Endothelial cell of umbilical vein (primary cell): ENCODE data around the gene SLC26A8. TPM values are rescaled to one million over a fixed set of nuclear protein-coding genes. Genes with fewer than 3 reads are reported as not detected.

Source experiments
- BruUV-seq: library from RNA; stranded (reverse); fragments of 400-500 nt; replicated peaks from 2 replicates; lab custom pipeline; 2021; lab: Mats Ljungman, UMichigan
- CTCF ChIA-PET: fragments of 300-600, 350-600 bp; sonication (Branson Sonifier 250); formaldehyde crosslinking; loops from one replicate; lab custom pipeline; 2021; ENCODE audit warnings: antibody characterized with exemption, inconsistent platforms; lab: Charles Lee
- POLR2A ChIA-PET: fragments of 300-600, 350-600 bp; sonication (Branson Sonifier 250); formaldehyde crosslinking; loops from one replicate; lab custom pipeline; 2021; ENCODE audit warnings: antibody characterized with exemption, inconsistent platforms; lab: Charles Lee
- DNase-seq: peaks from one replicate; pipeline ENCODE4 v3.0.0-alpha.2; 2011; ENCODE audit warnings: low read depth, low spot score
- FAIRE-seq: peaks from 2 replicates; lab custom pipeline; 2011; peaks lifted over from hg19 to GRCh38; lab: Jason Lieb, UNC
- H2AFZ ChIP-seq: 2 replicates; pipeline ENCODE4 v1.6.0; 2012; ENCODE audit warnings: low read depth, low read length, control low read depth, inconsistent platforms
- H3K27ac ChIP-seq: 2 replicates; pipeline ENCODE4 v1.5.1; 2011; ENCODE audit warnings: low read depth, mild to moderate bottlenecking, control low read depth, low read length, moderate library complexity; ENCODE audit not compliant: insufficient read depth
- H3K27me3 ChIP-seq, 2 experiments: 2 replicates each; pipeline versions ENCODE4 v1.6.0 to v1.6.1; 2011; ENCODE audit warnings: low read length in 2 of 2, mixed read lengths in 1 of 2; ENCODE audit not compliant: control insufficient read depth in 2 of 2, insufficient read depth in 2 of 2
- H3K36me3 ChIP-seq, 2 experiments: 2 replicates in 1 of 2; 3 replicates in 1 of 2; pipeline ENCODE4 v1.5.1; 2011; ENCODE audit warnings: low read length in 2 of 2, mild to moderate bottlenecking in 1 of 2, moderate library complexity in 1 of 2; ENCODE audit not compliant: control insufficient read depth in 2 of 2, insufficient read depth in 2 of 2; ENCODE audit errors: extremely low read depth in 1 of 2
- H3K4me1 ChIP-seq: 3 replicates; pipeline ENCODE4 v1.5.1; 2011; ENCODE audit warnings: mild to moderate bottlenecking, low read length; ENCODE audit not compliant: control insufficient read depth, insufficient read depth; ENCODE audit errors: extremely low read depth
- H3K4me2 ChIP-seq: 2 replicates; pipeline ENCODE4 v1.6.1; 2011; ENCODE audit warnings: low read length, control low read depth, mixed read lengths; ENCODE audit not compliant: insufficient read depth
- H3K4me3 ChIP-seq, 3 experiments: fragments of 200-600 bp in 1 of 3; sonication (generic), shearing (Covaris generic) in 1 of 3; replicated peaks in 1 of 3; 2 replicates each; pipeline ENCODE4 v1.5.1; 2011 to 2016; ENCODE audit warnings: control low read depth in 3 of 3, low read length in 3 of 3, mild to moderate bottlenecking in 2 of 3, inconsistent platforms in 1 of 3, low read depth in 1 of 3, moderate library complexity in 1 of 3; ENCODE audit not compliant: insufficient read depth in 1 of 3
- H3K79me2 ChIP-seq: 2 replicates; pipeline ENCODE4 v1.6.0; 2012; ENCODE audit warnings: low read length, inconsistent platforms; ENCODE audit not compliant: control insufficient read depth, insufficient read depth
- H3K9ac ChIP-seq: replicated peaks from 2 replicates; pipeline ENCODE3; 2011; ENCODE audit warnings: low read length, control low read depth; ENCODE audit not compliant: insufficient read depth; ENCODE audit errors: extremely low read depth
- H3K9me1 ChIP-seq: replicated peaks from 3 replicates; pipeline ENCODE4 v1.6.0; 2011; ENCODE audit warnings: mild to moderate bottlenecking, low read length; ENCODE audit not compliant: control insufficient read depth, insufficient read depth; ENCODE audit errors: extremely low read depth
- H3K9me3 ChIP-seq: replicated peaks from 2 replicates; pipeline ENCODE4 v1.5.1; 2012; ENCODE audit warnings: low read length, inconsistent platforms; ENCODE audit not compliant: control insufficient read depth, insufficient read depth
- H4K20me1 ChIP-seq: replicated peaks from 2 replicates; pipeline ENCODE3; 2011; ENCODE audit warnings: mild to moderate bottlenecking, low read length; ENCODE audit not compliant: control insufficient read depth, insufficient read depth; ENCODE audit errors: extremely low read depth
- EZH2 ChIP-seq: IDR thresholded peaks from 2 replicates; pipeline ENCODE4 v1.6.1; 2012; ENCODE audit warnings: borderline replicate concordance, low read depth, mild to moderate bottlenecking, moderate library complexity, low read length, inconsistent platforms; ENCODE audit not compliant: severe bottlenecking
- FOS ChIP-seq: IDR thresholded peaks from 2 replicates; pipeline ENCODE4 v1.6.1; 2011; ENCODE audit warnings: mild to moderate bottlenecking, low read length, moderate library complexity, borderline replicate concordance; ENCODE audit not compliant: insufficient read depth
- GATA2 ChIP-seq: IDR thresholded peaks from 2 replicates; pipeline ENCODE4 v1.7.0; 2011; ENCODE audit warnings: low read depth, mild to moderate bottlenecking, moderate library complexity, mixed read lengths, low read length; ENCODE audit not compliant: insufficient read length, insufficient read depth
- JUN ChIP-seq: IDR thresholded peaks from 2 replicates; pipeline ENCODE4 v1.6.1; 2011; ENCODE audit warnings: borderline replicate concordance, low read depth; ENCODE audit not compliant: insufficient read length, insufficient read depth
- MAX ChIP-seq: IDR thresholded peaks from 2 replicates; pipeline ENCODE4 v1.6.1; 2011; ENCODE audit not compliant: insufficient read depth, insufficient read length
- MYC ChIP-seq: IDR thresholded peaks from one replicate; pipeline ENCODE4 v1.6.1; 2011; ENCODE audit warnings: mild to moderate bottlenecking, low read depth, low read length
- POLR2A ChIP-seq: IDR thresholded peaks from 2 replicates; pipeline ENCODE4 v1.6.1; 2012; ENCODE audit warnings: low read depth, mild to moderate bottlenecking, control low read depth, low read length
- POLR2AphosphoS5 ChIP-seq: IDR thresholded peaks from 2 replicates; pipeline ENCODE4 v1.6.1; 2012; ENCODE audit warnings: low read depth, mild to moderate bottlenecking, control low read depth, low read length, moderate library complexity; ENCODE audit not compliant: insufficient read depth
- dilution Hi-C: fragments of 300-500 bp; cut with MboI; formaldehyde crosslinking; loops from one replicate; pipeline ENCODE4 v1.15.0; 2019; ENCODE audit warnings: low sequenced_read_pairs; ENCODE audit not compliant: extremely low pct_ligation_motif_present
- intact Hi-C: fragments of 100-400 bp; cut with micrococcal nuclease; formaldehyde crosslinking; loops from one replicate; pipeline ENCODE4 v1.10.0; 2022
- polyA plus RNA-seq, 4 experiments: library from polyadenylated mRNA; depleted of rRNA in 3 of 4; stranded (reverse) in 3 of 4; unstranded in 1 of 4; fragments of >200 nt; gene quantifications; 2 replicates each; pipeline versions ENCODE4 v1.2.1 to v1.2.3, GENCODE V29; 2011 to 2012; ENCODE audit warnings: missing spikeins in 1 of 4
- total RNA-seq: library from RNA; stranded (reverse); gene quantifications from 2 replicates; pipeline ENCODE4 v1.2.3, GENCODE V29; 2021
- TF ChIP-seq, protein P1 (sequence below), 2 donors: IDR thresholded peaks; 1 replicate in 1 of 2; 2 replicates in 1 of 2; pipeline ENCODE4 v1.5.1; 2011; ENCODE audit warnings: low read length in 2 of 2, mild to moderate bottlenecking in 2 of 2, moderate library complexity in 2 of 2, control low read depth in 1 of 2, inconsistent platforms in 1 of 2, low read depth in 1 of 2; ENCODE audit not compliant: insufficient read depth in 1 of 2; ENCODE audit errors: extremely low read depth in 1 of 2

Gene SLC26A8
- total and polyA plus RNA-seq, 2 donors (not counting 3 experiments of a cell fraction or from before 2014, with no cell fraction given): 0.01 TPM; not detected in 1

- peaks cover 61% of the 10 kb centered on the region for H3K79me2 ChIP-seq
- intact Hi-C loops: no loop called here
- ChIA-PET CTCF (interaction anchor here (1.0 kb wide), 1 partner anchor 44 kb away, joined by 3 read pairs; no protein-coding TSS in a partner anchor), POLR2A (no interaction called here)
- no peak overlapping the region for H3K4me3 ChIP-seq
- peaks cover 6% of the 10 kb centered on the region for H4K20me1 ChIP-seq
- FAIRE-seq (no peak), DNase-seq (no peak)
- H3K4me2 ChIP-seq: no peak overlapping the region
- H2AFZ ChIP-seq: no peak overlapping the region
- dilution Hi-C loops: no loop called here
- H3K9me1 ChIP-seq: no peaks in the 10 kb centered on the region
- H3K36me3 ChIP-seq: peaks cover 0 to 2% of the 10 kb centered on the region in 2 experiments
- BruUV-seq: no TSS peak
- H3K4me1 ChIP-seq: peaks cover 4% of the 10 kb centered on the region
- no peak overlapping the region for H3K27ac ChIP-seq
- H3K9ac ChIP-seq: no peak overlapping the region
- H3K27me3 ChIP-seq: no peaks in the 10 kb centered on the region
- no peaks in the 10 kb centered on the region for H3K9me3 ChIP-seq
- no peak for TF ChIP-seq POLR2A
- TF ChIP-seq, protein P1, sequence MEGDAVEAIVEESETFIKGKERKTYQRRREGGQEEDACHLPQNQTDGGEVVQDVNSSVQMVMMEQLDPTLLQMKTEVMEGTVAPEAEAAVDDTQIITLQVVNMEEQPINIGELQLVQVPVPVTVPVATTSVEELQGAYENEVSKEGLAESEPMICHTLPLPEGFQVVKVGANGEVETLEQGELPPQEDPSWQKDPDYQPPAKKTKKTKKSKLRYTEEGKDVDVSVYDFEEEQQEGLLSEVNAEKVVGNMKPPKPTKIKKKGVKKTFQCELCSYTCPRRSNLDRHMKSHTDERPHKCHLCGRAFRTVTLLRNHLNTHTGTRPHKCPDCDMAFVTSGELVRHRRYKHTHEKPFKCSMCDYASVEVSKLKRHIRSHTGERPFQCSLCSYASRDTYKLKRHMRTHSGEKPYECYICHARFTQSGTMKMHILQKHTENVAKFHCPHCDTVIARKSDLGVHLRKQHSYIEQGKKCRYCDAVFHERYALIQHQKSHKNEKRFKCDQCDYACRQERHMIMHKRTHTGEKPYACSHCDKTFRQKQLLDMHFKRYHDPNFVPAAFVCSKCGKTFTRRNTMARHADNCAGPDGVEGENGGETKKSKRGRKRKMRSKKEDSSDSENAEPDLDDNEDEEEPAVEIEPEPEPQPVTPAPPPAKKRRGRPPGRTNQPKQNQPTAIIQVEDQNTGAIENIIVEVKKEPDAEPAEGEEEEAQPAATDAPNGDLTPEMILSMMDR (IDR thresholded peaks at IDR 0.05; ENCODE audit: extremely low read depth in 1 of 2, insufficient read depth in 1 of 2, low read depth in 1 of 2, low read length in 2 of 2): no peak
- no peak for TF ChIP-seq FOS
- TF ChIP-seq POLR2AphosphoS5: no peak
- TF ChIP-seq MAX: no peak
- TF ChIP-seq JUN: no peak
- no peak for TF ChIP-seq EZH2
- TF ChIP-seq MYC: no peak
- no peak for TF ChIP-seq GATA2
These were observed 47.3 kb upstream of the SLC26A8 start for GRCh38 chr6:36071714-36072113.
